Pancreas (tissue), 8 donors: ENCODE measurements around the gene EXOC8. TPM values are rescaled to one million over a fixed set of nuclear protein-coding genes. Genes with fewer than 3 reads are reported as not detected.

Experiments used
- polyA plus RNA-seq, 2 donors: library from polyadenylated mRNA; stranded (reverse); fragments of 200-250 nt; gene quantifications; one replicate each; pipeline ENCODE4 v1.2.3, GENCODE V29; 2013
- total RNA-seq, 6 donors: library from RNA; stranded (reverse); fragmentation: NEBNext Ultra II Directional in 4 of 6; extraction: Animal tissue kit (Norgen Biotek cat#: 25700) in 4 of 6; gene quantifications; one replicate each; pipeline versions ENCODE4 v1.2.1 to v1.2.4, GENCODE V29; 2021 to 2023
- donor health status: healthy with polysubstance abuse.
- donor health status: DM: no; HTN: no; CAD: no; lungs with moderate emphysema.
- donor health status: DM: no; HTN: no; CAD: no.
- donor health status: Bipolar disorder and iron deficiency.
- donor health status: DM: yes; HTN: yes; CAD: no.
- donor health status: DM: no; HTN: no; CAD: no.
- donor health status: DM: no; HTN: no; CAD: no.
- donor health status: DM: yes; HTN: yes; CAD: no.

The EXOC8 gene
- total and polyA plus RNA-seq, 8 donors: 2.4 to 8.5 (median 6.2) TPM

Other genes with a start within 250 kb of the EXOC8 start
- gene TRIM67, start 175.8 kb downstream of the EXOC8 start, total RNA-seq: under 1 TPM; under 0.01 to 0.09 (median 0.04) TPM
- under 1 TPM; 0.05 to 0.08 TPM for gene TRIM67, start 175.8 kb downstream of the EXOC8 start, polyA plus RNA-seq
- gene GNPAT, start 96.6 kb downstream of the EXOC8 start, total RNA-seq: 10 to 100 TPM; 17.4 to 24.6 (median 19.7) TPM
- 10 to 100 TPM; 24.7 to 34.4 TPM for gene GNPAT, start 96.6 kb downstream of the EXOC8 start, polyA plus RNA-seq
- 1 to 10 TPM; 2.7 to 5.6 (median 3.7) TPM for gene SPRTN, start 441 bp upstream of the EXOC8 start, total RNA-seq
- gene SPRTN, start 441 bp upstream of the EXOC8 start, polyA plus RNA-seq: 1 to 10 TPM; 2.2 to 2.6 TPM
- gene EGLN1, start 84.4 kb upstream of the EXOC8 start, total RNA-seq: 10 to 100 TPM; 14.0 to 27.0 (median 19.6) TPM
- 1 to 10 TPM; 6.8 to 10.0 TPM for gene EGLN1, start 84.4 kb upstream of the EXOC8 start, polyA plus RNA-seq
- 10 to 100 TPM in 4 of 6 donors, 1 to 10 TPM in 2; 8.4 to 18.2 (median 15.0) TPM for gene TSNAX, start 190.8 kb upstream of the EXOC8 start, total RNA-seq
- 10 to 100 TPM in 1 of 2 donors, 1 to 10 TPM in 1; 5.1 to 16.4 TPM for gene TSNAX, start 190.8 kb upstream of the EXOC8 start, polyA plus RNA-seq